OCI-LY1 (cell line): Measurements from ENCODE around the gene SH3RF1.
"Not testable (repeated sequence)": the region's sequence is repeated elsewhere in the genome, so short reads cannot be mapped to it uniquely, and the experiment has no call there.

Experiments used
- H2AFZ ChIP-seq: fragments of 200-600 bp; sonication (generic), shearing (Covaris generic); 2 replicates; pipeline ENCODE4 v1.6.0; 2014; ENCODE audit warnings: antibody characterized with exemption, mild to moderate bottlenecking, low read length
- H3F3A ChIP-seq: fragments of 200-600 bp; sonication (generic), shearing (Covaris generic); 2 replicates; pipeline ENCODE4 v1.6.0; 2014; ENCODE audit warnings: mild to moderate bottlenecking, antibody characterized with exemption, low read length, moderate library complexity; ENCODE audit not compliant: insufficient read depth
- H3K27ac ChIP-seq: fragments of 200-600 bp; sonication (generic); 2 replicates; pipeline ENCODE4 v1.5.1; 2014; ENCODE audit warnings: low read length, mixed run types, mild to moderate bottlenecking, low read depth; ENCODE audit not compliant: poor library complexity, severe bottlenecking
- H3K27me3 ChIP-seq: fragments of 200-600 bp; sonication (generic); 2 replicates; pipeline ENCODE4 v1.6.0; 2014; ENCODE audit warnings: antibody characterized with exemption, mild to moderate bottlenecking, low read length, moderate library complexity; ENCODE audit not compliant: insufficient read depth
- H3K36me3 ChIP-seq: fragments of 200-600 bp; sonication (generic); 2 replicates; pipeline ENCODE4 v1.6.1; 2014; ENCODE audit warnings: mild to moderate bottlenecking, antibody characterized with exemption, low read length, moderate library complexity, mixed read lengths; ENCODE audit not compliant: insufficient read depth
- H3K4me1 ChIP-seq: fragments of 200-600 bp; sonication (generic); 2 replicates; pipeline ENCODE4 v1.5.1; 2014; ENCODE audit warnings: mild to moderate bottlenecking, low read length, moderate library complexity; ENCODE audit not compliant: insufficient read depth, severe bottlenecking
- H3K4me2 ChIP-seq: fragments of 200-600 bp; sonication (generic), shearing (Covaris generic); 2 replicates; pipeline ENCODE4 v1.6.1; 2014; ENCODE audit warnings: low read length
- H3K4me3 ChIP-seq: fragments of 200-600 bp; sonication (generic); 2 replicates; pipeline ENCODE4 v1.5.1; 2014; ENCODE audit warnings: low read length, low read depth, mild to moderate bottlenecking, mixed read lengths; ENCODE audit not compliant: poor library complexity, severe bottlenecking
- H3K79me2 ChIP-seq: fragments of 200-600 bp; shearing (Covaris generic); 2 replicates; pipeline ENCODE4 v1.6.1; 2016; ENCODE audit warnings: mixed run types, low read length, mixed read lengths; ENCODE audit not compliant: insufficient read depth
- H3K9ac ChIP-seq: fragments of 200-600 bp; sonication (generic), shearing (Covaris generic); 2 replicates; pipeline ENCODE4 v1.6.1; 2014; ENCODE audit warnings: mild to moderate bottlenecking, low read length, mixed read lengths
- H3K9me2 ChIP-seq: fragments of 200-600 bp; sonication (generic), shearing (Covaris generic); 2 replicates; pipeline ENCODE4 v1.6.1; 2014; ENCODE audit warnings: low read depth, mild to moderate bottlenecking, low read length, mixed read lengths
- H3K9me3 ChIP-seq: fragments of 200-600 bp; shearing (Covaris generic); 2 replicates; pipeline ENCODE4 v1.6.1; 2014; ENCODE audit warnings: low read length, mixed read lengths
- H4K20me1 ChIP-seq: fragments of 200-600 bp; sonication (generic), shearing (Covaris generic); 2 replicates; pipeline ENCODE4 v1.6.0; 2016; ENCODE audit warnings: mild to moderate bottlenecking, low read length; ENCODE audit not compliant: insufficient read depth
- CTCF ChIP-seq: fragments of 200-600 bp; sonication (generic), shearing (Covaris generic); IDR thresholded peaks from 2 replicates; pipeline ENCODE4 v1.5.1; 2017; ENCODE audit warnings: mild to moderate bottlenecking, antibody characterized with exemption, low read length, moderate library complexity, mixed read lengths
- EZH2 ChIP-seq: fragments of 200-600 bp; sonication (generic), shearing (Covaris generic); IDR thresholded peaks from 2 replicates; pipeline ENCODE4 v1.8.0; 2017; ENCODE audit warnings: borderline replicate concordance, mixed run types, mild to moderate bottlenecking, antibody characterized with exemption, low read length, moderate library complexity, mixed read lengths

The SH3RF1 gene

GRCh38 chr4:169279108-169279507 lies 8.4 kb upstream of the SH3RF1 start:
- no peaks in the 10 kb centered on the region for H3K27me3 ChIP-seq
- no peak overlapping the region for H2AFZ ChIP-seq
- H3K9me2 ChIP-seq: no peaks in the 10 kb centered on the region
- H3K36me3 ChIP-seq: no peaks in the 10 kb centered on the region
- H3K27ac ChIP-seq: no peak overlapping the region
- no peaks in the 10 kb centered on the region for H3K9me3 ChIP-seq
- no peak overlapping the region for H3K4me2 ChIP-seq
- H3K79me2 ChIP-seq: no peaks in the 10 kb centered on the region
- no peaks in the 10 kb centered on the region for H3K4me1 ChIP-seq
- no peak overlapping the region for H3K4me3 ChIP-seq
- H4K20me1 ChIP-seq: no peaks in the 10 kb centered on the region
- H3F3A ChIP-seq: no peaks in the 10 kb centered on the region
- no peak overlapping the region for H3K9ac ChIP-seq
- TF ChIP-seq EZH2 (no peak), CTCF (no peak)

GRCh38 chr4:169278624-169279023 lies 7.9 kb upstream of the SH3RF1 start:
- no peak overlapping the region for H3K27ac ChIP-seq
- H3K4me3 ChIP-seq: no peak overlapping the region
- no peaks in the 10 kb centered on the region for H3K4me1 ChIP-seq
- no peak overlapping the region for H3K9ac ChIP-seq
- no peaks in the 10 kb centered on the region for H3K27me3 ChIP-seq
- TF ChIP-seq CTCF: no peak
- TF ChIP-seq EZH2: no peak
- no peaks in the 10 kb centered on the region for H3F3A ChIP-seq
- no peaks in the 10 kb centered on the region for H3K9me3 ChIP-seq
- H3K4me2 ChIP-seq: no peak overlapping the region
- no peaks in the 10 kb centered on the region for H3K36me3 ChIP-seq
- H3K9me2 ChIP-seq: no peaks in the 10 kb centered on the region
- no peaks in the 10 kb centered on the region for H3K79me2 ChIP-seq
- no peak overlapping the region for H2AFZ ChIP-seq
- H4K20me1 ChIP-seq: no peaks in the 10 kb centered on the region

- H3K4me2 ChIP-seq, H4K20me1 ChIP-seq, H3K4me1 ChIP-seq, H2AFZ ChIP-seq, H3K36me3 ChIP-seq, H3F3A ChIP-seq, H3K27ac ChIP-seq, H3K9me2 ChIP-seq, H3K9ac ChIP-seq, H3K79me2 ChIP-seq, H3K27me3 ChIP-seq, H3K9me3 ChIP-seq, H3K4me3 ChIP-seq: not testable (repeated sequence)
Observed at GRCh38 chr4:169277838-169278237, 7.1 kb upstream of the SH3RF1 start.

GRCh38 chr4:169275180-169275579 lies 4.4 kb upstream of the SH3RF1 start:
- H3K4me1 ChIP-seq: peaks cover 3% of the 10 kb centered on the region
- no peak overlapping the region for H3K4me2 ChIP-seq
- H3K9me3 ChIP-seq: no peaks in the 10 kb centered on the region
- no peaks in the 10 kb centered on the region for H3K27me3 ChIP-seq
- no peaks in the 10 kb centered on the region for H3K9me2 ChIP-seq
- H3K27ac ChIP-seq: no peak overlapping the region
- TF ChIP-seq EZH2: no peak
- no peak for TF ChIP-seq CTCF
- no peak overlapping the region for H2AFZ ChIP-seq
- no peak overlapping the region for H3K4me3 ChIP-seq
- H3K36me3 ChIP-seq: no peaks in the 10 kb centered on the region
- H3F3A ChIP-seq: no peaks in the 10 kb centered on the region
- no peaks in the 10 kb centered on the region for H4K20me1 ChIP-seq
- H3K79me2 ChIP-seq: no peaks in the 10 kb centered on the region
- H3K9ac ChIP-seq: no peak overlapping the region
